DMS153 (cell line): ENCODE measurements around the gene TRIM69.
"Not testable (repeated sequence)": the region's sequence is repeated elsewhere in the genome, so short reads cannot be mapped to it uniquely, and the experiment has no call there.

Experiments used
- DNase-seq: peaks from one replicate; lab custom pipeline; 2025; lab: John Stamatoyannopoulos, UW

Gene TRIM69

DNA sequence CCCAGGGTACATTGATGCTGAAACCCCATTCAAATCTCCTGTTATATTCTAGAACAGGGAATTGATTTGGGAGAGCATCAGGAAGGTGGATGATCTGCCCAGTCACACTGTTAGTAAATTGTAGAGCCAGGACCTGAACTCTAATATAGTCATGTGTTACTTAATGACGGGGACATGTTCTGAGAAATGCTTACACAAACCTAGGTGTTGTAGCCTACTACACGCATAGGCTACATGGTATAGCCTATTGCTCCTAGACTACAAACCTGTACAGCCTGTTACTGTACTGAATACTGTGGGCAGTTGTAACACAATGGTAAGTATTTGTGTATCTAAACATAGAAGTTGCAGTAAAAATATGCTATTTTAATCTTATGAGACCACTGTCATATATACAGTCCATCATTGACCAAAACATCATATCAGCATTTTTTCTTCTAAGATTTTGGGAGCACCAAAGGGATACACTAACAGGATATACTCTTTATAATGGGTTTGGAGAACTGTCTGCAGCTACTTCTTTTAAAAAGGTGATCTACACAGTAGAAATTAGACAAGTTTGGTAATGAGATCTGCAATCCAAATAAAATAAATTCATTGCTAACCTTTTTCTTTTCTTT lies 19.2 kb upstream of the TRIM69 start:
- no peak for DNase-seq

DNA sequence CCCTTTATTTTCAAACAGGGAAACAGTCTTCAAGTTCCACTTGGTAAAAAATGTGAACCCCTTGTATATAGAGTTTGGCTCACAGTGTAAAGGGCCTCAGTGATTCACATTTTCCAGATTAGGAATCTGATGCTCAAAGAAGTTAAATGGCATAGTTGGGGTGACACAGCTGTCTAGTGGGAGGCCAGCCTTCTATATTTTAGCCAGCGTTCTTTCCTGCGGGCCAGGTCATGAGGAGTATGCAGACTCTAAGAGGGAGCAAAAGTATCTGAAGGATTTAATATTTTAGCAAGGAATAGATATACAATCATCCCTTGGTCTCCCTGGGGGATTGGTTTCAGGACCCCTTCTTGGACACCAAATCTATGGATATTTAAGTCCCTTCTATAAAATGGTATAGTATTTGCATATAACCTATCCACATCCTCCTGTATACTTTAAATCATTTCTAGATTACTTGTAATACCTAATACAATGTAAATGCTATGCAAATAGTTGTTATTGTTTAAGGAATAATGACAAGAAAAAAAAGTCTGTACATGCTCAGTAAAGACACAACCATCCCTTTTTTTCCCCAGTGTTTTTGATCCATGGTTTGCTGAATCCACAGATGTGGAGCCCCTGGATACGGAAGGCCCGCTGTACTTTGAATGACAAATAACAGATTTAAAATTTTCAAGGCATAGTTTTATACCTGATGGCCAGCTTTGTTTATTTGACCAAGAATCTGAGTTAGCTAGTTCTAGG lies 18.0 kb upstream of the TRIM69 start:
- DNase-seq, result no peak

- no peak for DNase-seq
These were observed 17.4 kb upstream of the TRIM69 start for GRCh38 chr15:44718927-44719292.

GRCh38 chr15:44719293-44719999 lies 16.9 kb upstream of the TRIM69 start:
- no peak for DNase-seq

DNA sequence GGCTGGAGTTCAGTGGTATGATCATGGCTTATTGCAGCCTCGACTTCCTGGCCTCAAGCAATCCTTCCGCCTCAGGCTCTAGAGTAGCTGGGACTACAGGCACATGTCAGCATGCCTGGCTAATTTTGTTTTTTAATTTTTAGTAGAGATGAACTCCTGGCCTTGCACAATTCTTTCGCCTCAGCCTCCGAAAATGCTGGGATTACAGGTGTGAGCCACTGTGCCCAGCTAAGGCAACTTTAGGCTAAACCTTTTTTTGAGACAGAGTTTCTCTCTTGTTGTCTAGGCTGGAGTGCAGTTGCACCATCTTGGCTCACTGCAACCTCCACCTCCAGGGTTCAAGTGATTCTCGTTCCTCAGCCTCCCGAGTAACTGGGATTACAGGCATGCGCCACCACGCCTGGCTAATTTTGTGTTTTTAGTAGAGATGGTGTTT lies 16.3 kb upstream of the TRIM69 start:
- DNase-seq, result not testable (repeated sequence)

DNA sequence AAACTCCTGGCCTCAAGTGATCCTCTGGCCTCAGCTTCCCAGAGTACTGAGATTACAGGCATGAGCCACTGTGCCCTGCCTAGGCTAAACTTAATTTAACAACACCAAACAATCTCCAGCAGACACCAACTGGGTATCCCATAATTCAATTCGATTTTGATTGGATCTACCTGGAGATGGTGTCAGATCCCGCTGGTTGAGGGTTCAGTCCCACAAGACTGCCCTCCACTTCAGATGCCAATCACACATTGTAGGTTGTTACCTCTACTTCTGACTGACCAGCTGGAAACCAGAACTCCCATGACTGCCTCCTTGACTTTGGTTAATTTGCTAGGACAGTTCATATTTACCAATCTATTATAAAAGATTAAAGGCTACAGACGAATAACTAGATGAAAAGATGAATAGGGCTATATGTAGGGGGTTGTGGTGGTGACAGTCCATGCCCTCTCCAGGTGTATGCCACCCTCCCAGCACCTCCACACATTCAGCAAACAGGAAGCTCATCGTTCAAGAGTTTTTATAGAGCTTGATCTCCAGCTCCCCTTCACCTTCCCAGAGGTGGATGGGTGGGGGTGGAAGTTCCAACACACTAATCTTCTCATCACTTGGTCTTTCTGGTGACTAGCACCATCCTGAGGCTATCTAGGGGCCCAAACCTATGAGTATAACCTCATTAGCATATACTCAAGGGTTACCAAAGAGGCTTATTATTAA lies 15.7 kb upstream of the TRIM69 start:
- no peak for DNase-seq

GRCh38 chr15:44722011-44722410 lies 14.3 kb upstream of the TRIM69 start:
- DNase-seq, result no peak

GRCh38 chr15:44726136-44726535 lies 10.2 kb upstream of the TRIM69 start:
- no peak for DNase-seq

DNA sequence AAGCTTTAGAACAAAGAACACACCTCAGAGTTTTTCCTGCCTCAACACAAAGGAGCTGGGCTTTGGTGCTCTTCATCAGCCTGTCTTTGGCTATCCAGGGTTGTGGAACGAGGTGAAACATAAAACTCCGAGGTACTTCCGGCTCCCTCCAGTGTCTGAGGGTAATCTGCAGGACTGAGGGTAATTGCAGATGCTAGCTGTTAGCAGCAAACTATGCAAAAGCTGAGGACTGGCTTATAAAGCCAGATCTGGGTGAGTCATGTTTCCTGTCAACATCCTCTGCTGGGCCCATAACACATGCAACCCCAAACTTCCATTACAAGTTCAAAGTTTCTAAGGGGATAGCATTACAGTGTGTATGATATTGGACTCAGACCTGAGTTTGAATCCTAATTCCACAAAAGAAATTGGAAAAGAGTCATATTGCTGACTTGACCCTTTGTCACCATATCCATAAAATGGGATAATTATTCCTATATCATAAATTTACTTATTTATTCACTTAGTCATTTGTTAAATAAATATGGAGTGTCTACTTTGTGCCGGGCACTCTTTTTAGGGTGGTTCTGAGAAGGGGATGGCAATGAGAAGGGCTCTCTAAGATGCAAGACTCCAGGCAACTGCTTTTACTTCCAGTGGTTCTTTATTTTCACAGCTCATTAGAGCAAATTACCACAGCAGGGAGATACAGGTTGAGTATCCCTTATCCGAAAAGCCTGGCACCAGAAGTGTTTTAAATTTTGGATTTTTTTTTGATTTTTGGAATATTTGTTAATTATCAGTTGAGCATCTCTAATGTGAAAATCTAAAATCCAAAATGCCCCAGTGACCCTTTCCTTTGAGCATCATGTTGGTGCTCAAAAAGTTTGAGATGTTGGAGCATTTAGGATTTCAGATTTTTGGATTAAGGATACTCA lies 9.5 kb upstream of the TRIM69 start:
- DNase-seq, result peak; percentile 76

- DNase-seq, result no peak
These were observed 8.7 kb upstream of the TRIM69 start for GRCh38 chr15:44727485-44728231.

DNA sequence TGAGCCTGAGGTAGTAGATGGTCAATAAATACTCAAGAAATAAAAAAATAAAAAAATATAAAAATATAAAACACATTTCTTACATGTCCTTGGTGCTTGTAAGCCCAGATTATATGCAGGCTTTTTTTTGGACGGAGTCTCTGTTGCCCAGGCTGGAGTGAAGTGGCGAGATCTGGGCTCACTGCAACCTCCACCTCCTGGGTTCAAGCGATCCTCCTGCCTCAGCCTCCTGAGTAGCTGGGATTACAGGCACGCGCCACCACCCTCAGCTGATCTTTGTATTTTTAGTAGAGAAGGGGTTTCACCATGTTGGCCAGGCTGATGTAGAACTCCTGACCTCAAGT lies 8.1 kb upstream of the TRIM69 start:
- not testable (repeated sequence) for DNase-seq

DNA sequence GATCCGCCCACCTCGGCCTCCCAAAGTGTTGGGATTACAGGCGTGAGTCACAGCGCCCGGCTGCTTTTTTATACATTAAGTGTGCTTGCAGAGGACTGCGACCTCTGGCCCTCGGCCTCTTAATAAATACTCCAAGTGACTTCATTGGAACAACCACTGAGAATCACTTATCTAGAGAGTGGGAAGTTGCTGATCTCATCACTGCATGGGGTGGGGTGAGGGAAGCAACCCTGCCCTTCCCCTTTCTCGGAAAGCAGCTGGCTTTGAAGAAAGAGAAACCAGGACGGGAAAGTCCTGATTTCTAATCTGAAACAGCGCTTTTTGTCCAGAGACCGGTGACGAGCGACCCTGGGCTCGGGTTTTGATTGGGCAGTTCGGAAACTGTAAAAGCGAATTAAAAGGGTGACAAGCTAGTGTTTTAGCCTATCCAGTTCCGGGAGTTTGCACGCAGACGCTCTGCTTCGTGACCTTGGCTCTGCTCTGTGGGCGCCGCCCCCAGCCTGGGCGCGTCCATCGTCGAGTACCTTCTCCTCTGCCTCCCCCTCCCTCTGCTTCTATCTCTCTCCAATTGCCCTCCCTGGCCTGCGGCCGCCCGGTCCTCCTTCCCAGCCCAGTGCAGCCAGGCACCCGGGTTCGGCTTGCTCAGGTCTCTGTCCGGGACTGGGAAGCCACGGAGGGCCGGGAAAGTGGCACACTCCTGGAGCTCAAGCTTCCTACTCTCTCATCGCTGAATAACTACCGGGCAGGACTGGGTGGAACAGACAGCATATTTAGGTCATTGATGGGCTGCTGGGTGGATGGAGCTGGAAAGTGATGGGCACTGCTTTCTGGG lies 7.5 kb upstream of the TRIM69 start:
- DNase-seq, result peak; percentile 92

DNA sequence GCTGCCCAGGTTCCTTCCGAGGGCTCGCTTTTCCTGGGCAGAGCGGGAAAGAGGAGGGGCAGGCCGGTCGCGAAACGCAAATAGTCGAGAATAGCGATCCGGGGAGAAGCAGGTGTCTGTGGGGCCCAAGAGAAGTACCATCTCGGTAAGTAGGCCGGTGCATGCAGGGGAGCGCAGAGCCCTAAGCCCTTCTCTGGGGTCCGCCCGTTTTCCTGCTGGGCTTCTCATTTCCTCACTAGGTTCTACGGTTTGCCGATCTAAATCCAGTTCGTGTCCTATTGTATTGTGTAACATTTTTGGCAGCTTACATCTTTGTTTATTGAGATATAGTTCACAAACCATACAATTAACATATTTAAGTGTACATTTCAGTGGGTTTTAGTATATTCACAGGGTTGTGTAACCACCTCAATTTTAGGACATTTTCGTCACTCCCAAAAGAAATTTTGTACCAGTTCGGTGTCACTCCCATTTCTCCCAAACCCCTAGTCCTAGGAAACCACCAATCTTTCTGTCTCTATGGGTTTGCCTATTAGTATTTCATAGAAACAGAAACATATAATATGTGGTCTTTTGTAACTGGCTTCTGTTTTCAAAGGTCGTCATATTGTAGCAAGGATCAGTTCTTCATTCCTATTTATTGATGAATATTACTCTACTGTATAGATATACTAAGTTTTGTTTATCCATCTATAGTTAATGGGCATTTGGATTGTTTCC lies 6.8 kb upstream of the TRIM69 start:
- no peak for DNase-seq

- DNase-seq, result no peak
These were observed 1.4 kb upstream of the TRIM69 start for GRCh38 chr15:44734839-44735481.

GRCh38 chr15:44735482-44736180 lies 697 bp upstream of the TRIM69 start:
- no peak for DNase-seq

GRCh38 chr15:44738340-44738984 lies 2.1 kb downstream of the TRIM69 start:
- DNase-seq, result no peak

DNA sequence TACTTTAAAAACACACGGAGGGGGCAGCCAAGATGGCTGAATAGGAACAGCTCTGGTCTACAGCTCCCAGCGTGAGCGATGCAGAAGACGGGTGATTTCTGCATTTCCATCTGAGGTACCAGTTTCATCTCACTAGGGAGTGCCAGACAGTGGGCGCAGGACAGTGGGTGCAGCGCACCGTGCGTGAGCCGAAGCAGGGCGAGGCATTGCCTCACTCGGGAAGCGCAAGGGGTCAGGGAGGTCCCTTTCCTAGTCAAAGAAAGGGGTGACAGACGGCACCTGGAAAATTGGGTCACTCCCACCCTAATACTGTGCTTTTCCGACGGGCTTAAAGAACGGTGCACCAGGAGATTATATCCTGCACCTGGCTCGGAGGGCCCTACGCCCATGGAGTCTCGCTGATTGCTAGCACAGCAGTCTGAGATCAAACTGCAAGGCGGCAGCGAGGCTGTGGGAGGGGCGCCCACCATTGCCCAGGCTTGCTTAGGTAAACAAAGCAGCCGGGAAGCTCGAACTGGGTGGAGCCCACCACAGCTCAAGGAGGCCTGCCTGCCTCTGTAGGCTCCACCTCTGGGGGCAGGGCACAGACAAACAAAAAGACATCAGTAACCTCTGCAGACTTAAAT lies 3.0 kb downstream of the TRIM69 start:
- not testable (repeated sequence) for DNase-seq
